Activated T-cell treated with anti-CD3 and anti-CD28 coated beads for 24 hours (primary cell): ENCODE results near the gene CCDC142.

Experiments
- DNase-seq: peaks from one replicate; pipeline ENCODE4 v3.0.0-alpha.2; 2020; ENCODE audit warnings: low read depth

CCDC142 gene, protein sequence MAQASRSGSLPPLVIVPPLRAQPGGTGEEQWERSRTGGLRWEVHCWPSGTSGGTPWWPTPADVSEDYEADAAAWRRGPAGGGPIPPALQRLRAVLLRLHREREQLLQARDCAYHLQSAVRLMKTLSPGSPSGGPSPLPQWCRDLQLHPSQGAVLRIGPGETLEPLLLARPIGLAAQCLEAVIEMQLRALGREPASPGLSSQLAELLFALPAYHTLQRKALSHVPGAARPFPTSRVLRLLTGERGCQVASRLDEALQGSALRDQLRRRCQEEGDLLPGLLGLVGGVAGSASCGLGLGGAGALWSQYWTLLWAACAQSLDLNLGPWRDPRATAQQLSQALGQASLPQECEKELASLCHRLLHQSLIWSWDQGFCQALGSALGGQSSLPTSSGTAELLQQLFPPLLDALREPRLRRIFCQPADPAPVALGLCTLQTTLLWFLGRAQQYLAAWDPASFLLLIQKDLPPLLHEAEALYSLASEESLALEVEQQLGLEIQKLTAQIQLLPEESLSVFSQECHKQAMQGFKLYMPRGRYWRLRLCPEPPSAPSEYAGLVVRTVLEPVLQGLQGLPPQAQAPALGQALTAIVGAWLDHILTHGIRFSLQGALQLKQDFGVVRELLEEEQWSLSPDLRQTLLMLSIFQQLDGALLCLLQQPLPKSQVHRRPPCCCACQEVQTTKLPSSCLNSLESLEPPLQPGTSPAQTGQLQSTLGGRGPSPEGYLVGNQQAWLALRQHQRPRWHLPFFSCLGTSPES

DNA sequence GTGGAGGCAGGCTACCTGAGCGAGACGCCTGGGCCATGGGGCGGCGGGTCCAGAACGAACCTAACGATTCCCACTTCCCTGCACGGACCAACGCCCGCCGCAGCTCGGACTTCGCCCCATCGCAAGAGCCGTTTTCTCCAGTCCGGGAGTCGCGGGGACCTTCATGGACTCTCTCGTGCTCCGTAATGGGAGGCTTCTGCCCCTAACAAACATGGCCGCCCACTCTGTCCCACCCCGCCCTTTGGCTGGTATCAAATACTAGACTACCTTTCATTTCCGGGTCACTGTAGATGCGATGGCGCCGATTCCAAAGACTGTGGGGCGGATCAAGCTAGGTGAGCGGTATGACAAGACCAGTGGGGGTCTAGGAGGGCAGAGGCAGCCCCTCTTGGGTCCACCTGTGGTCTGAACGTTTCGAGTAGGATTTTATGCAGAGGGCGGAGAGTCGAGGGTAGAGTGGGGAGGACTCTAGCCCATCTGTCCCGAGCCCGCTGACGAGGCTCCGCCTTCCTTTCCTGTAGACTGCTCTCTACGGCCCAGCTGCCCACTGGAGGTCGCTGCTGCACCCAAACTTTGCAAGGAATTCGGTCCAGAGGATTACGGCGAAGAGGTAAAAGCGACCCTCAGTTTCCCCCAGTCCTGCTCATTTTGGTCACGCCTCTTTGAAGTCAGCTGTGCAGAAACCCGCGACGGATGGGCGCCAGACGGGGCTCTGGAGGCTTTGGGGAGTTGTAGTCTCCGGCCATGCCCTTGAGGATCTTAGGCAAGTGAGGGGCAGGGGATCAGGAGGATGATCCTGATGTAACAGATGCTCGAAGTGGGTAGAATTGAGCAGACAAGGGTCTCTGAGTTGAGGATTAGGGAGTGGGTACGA is at the start of gene CCDC142, which contains the start of gene TTC31:
CCDC142 (minus strand) TSS at position 198 of the 874 bp plus-strand sequence; CDS start at position 37, 161 bp downstream.
TTC31 (plus strand) TSS at position 281 of the 874 bp plus-strand sequence; CDS start at position 296, 15 bp downstream.
- peak; percentile 90 for DNase-seq

DNA sequence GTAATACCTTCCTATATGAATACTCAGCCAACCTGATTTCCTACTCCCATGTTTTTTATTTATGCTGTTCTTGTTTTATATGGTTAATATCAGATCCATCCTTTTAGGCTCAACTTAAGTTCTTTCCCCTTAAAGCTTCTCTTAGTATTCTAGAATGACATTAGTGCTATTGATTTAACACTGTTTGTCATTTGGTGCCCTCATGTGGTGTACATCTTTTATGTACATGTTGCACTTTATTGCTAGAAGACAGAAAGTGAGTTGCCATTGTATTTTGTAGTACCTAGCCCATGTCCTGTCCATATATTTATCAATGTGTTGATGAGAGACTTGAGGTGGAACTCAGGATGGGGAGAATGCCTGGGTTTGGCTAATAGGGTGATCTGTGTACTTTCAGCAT is 49.4 kb upstream of the CCDC142 start:
- no peak for DNase-seq

DNA sequence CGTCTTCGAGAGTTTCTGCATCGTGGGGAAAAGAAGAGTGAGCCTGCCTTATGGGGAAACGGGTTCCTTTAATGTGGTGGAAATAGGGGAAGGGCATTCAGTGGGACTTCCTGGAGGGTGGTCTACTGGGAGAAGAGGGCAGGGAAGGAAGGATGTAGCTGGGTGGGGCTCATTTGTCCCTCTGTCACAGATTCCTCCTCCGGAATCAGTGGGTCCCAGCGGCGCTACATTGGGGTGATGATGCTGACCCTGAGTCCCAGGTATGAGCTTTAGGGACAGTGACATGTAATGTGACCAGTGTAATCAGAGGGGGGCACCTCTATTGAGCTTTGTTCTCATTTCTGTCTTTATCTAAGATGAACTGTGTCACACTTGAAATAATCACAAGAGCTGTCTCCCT is 48.9 kb upstream of the CCDC142 start:
- DNase-seq, result no peak

DNA sequence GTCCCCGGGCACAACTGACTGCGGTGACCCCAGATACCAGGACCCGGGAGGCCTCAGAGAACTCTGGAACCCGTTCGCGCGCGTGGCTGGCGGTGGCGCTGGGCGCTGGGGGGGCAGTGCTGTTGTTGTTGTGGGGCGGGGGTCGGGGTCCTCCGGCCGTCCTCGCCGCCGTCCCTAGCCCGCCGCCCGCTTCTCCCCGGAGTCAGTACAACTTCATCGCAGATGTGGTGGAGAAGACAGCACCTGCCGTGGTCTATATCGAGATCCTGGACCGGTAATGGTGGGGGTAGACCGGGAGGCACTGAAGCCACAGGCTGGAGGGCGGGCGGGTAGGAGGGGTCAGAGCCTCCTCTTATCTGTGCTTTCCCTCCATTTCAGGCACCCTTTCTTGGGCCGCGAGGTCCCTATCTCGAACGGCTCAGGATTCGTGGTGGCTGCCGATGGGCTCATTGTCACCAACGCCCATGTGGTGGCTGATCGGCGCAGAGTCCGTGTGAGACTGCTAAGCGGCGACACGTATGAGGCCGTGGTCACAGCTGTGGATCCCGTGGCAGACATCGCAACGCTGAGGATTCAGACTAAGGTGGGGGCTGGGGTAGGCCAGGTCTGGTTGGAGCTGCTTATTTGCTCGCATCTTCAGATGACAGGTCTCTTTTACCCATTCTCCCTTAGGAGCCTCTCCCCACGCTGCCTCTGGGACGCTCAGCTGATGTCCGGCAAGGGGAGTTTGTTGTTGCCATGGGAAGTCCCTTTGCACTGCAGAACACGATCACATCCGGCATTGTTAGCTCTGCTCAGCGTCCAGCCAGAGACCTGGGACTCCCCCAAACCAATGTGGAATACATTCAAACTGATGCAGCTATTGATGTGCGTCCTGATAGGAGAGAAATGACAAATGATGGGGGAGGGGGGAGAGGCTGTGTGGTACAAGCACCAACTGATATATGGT is 47.7 kb upstream of the CCDC142 start:
- no peak for DNase-seq

DNA sequence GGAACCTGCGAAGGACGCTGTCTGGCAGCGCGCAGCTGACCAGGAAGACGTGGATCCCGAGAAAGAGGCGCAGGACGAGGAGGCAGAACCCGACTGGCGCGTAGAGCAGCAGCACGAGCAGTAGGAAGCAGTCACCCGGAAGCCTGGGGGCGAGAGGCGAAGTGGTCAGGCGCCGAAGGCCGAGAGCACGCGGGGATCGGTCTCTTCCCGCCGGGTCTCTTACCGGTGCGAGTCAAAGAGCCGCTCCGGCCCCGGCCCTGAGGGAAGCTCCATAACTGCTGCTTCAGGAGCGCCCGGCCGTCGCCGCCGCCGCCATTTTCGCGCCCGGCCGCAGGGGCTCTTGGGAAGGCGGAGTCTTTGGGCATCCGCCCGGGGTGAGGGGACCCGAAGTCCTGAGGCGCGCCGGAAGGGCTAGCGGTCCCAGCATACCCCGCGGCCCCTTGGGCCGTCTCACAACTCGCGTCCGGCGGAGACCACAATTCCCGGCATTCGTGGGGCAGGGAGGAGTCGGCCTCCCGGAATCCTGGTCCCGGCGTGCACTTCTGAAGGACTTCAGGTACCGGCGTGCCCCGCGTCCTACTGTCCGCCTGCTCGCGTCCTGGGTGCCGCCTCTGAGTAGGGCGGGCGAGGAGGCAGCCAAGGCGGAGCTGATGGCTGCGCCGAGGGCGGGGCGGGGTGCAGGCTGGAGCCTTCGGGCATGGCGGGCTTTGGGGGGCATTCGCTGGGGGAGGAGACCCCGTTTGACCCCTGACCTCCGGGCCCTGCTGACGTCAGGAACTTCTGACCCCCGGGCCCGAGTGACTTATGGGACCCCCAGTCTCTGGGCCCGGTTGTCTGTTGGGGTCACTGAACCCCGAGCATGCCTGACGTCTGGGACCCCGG is 46.8 kb upstream of the CCDC142 start, which contains the start of the genes AUP1 and HTRA2:
AUP1 (minus strand) TSS at position 350 of the 882 bp plus-strand sequence; CDS start at position 273, 77 bp downstream.
HTRA2 (plus strand) TSS at position 577 of the 882 bp plus-strand sequence; CDS start at position 651, 74 bp downstream.
- DNase-seq, result peak; percentile 93

DNA sequence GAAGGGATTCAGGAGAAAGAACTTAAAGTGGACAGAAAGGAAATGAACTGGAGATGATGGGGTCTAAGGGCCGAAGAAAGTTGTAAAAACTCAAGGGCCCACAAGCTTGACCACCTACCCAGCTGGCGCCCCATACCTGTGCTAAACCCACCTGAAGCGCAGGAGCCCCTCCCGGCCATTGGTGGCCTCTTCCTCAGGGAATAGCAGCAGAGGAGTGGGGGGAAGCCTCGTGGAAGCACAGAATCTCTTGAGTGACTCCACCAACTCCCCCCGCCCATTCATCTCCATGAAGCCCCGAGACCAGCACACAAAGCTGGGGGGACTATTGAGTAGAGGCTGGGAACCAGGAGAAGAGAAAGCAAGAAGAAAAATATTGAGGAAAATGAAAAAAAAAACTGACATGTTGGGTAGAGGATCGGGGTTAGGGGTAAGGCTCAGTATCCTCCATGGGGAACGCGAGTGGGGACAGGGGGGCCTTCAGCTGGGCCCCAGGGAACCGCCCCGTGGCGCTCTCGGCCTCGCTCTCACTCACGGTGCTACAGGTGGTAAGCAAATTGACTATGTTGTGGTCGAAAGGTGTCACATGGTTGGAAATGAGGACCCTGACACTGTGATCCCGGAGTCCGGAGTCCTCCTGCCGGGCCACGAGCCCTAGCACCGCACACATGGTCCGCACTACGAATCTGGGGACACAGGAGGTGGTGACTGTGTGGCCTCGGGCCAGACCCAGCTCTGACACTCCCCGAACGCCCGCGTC is 46.0 kb upstream of the CCDC142 start:
- DNase-seq, result no peak

DNA sequence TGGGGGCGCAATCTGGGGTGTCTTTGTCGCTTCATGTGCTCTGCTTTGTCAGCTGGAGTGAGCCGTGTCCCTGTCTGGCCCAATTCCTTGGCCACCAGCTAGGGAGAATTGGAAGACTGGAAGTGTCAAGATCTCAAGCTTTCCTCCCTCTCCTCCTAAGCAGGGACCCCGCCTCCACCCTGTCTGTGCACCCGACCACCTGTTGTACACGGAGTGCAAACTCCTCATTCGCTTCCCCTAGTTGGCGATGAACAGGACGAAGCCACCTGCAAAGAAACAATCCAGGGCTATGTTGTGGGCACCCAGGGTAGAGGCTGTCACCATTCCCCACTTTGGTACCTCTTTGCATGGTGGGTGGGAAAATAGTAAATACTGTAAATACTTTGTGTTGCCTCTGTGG is 44.9 kb upstream of the CCDC142 start:
- DNase-seq, result no peak

DNA sequence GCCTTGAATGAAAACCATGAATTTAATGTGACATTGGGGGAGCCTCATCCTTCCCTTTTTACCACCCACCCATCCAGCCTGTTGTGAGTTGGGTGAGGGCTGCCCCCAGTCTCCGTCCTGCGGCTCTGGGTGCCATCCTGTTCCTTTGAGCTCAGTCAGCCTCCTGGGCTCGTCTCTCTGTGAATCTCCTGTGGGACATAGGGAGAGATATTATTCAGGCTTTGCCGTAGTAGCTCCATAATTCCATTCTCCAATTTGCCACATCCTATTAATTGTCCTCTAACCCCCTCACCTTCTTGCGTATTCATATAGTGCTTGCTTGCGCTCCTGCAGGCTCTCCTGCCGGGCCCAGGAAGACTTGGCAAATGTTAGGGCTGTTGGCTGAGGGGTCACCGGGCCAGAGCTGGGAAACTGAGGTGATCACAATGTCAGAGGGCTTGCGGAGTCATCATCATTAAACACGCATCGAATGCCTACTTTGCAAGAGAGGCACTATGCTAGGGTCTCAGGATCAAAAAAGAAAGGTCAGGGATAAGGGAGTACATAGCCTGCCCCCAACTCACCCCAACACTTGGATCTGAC is 43.9 kb upstream of the CCDC142 start:
- no peak for DNase-seq

DNA sequence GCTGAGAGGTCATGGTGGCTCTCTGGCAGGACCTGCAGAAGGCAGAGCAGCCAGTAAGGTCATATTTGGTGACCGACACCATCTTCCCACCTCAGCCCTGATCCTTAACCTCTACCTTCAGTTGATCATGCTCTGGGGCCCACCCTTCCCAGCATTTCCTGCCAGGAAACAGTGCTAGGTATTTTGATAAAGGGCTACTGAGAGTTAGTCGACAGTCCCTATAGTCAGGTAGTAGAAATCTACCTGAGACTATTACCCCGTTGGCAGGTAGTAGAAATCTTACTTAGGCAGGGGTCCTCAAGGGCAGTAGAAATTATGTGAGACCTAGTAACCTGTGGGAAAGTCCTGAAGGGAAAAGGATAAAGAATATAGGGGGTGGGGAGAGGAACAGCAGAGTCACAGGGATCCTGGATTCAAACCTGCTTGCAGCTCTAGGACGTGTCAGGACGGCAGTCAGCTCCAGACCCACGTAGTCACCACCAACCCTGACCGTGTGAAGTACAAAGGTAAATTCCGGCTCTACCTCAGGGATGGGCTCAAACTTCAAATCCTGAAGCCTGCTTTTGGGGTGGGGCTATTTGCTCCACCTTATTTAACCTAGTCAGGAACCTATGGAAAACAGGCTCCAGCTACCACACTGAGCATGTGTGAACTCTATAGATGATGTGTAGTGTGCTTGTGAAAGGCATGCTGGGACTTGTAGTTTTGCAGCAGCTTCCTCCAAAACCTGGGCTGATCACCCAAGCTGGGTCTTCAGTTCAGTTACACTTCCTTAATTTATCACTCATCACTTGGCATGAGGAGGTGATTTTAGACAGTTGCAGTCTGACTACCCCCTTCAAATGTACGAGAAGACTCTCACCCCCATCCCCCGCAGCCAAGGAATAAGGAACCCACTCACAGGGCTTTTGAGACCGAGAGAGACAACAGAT is 43.2 kb upstream of the CCDC142 start, which contains the start of gene DQX1:
DQX1 (minus strand) TSS at position 515 of the 932 bp plus-strand sequence; CDS start at position 13, 502 bp downstream.
- no peak for DNase-seq

DNA sequence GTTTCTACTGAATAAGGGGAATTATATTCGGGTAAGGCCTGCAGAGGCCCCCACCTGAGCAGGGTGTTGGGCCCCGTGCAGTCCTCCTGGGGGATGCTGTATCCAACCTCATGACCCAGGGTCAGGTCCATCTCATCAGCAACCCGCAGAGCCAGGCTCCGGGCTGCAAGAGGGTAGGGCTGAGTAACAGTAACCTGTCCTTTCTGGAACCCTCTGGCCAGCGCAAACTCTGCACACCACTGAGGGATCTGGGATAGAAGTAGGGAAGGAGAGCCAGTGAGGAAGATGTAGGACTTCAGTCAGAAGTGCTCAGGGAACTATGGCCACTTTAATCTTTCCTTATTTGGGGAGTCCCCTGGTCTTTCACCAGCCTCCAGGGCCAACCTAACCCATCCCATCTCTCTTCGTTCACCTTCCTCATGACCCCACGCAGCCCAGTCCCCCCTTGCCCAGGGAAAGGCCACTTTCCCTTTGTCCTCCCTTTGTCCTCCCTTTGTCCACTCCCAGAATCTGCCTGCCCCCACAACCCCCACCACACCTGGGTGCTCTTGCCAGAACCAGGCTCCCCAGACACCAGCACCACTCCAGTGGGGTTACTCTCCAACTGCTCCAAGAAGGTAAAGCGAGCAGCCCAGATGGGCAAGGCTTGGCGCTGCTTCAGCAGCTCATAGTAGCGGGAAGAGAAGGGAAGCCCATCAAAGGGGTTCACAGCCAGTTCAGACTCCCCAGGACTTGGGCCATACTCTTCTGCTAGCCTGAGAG is 42.3 kb upstream of the CCDC142 start:
- no peak for DNase-seq

DNA sequence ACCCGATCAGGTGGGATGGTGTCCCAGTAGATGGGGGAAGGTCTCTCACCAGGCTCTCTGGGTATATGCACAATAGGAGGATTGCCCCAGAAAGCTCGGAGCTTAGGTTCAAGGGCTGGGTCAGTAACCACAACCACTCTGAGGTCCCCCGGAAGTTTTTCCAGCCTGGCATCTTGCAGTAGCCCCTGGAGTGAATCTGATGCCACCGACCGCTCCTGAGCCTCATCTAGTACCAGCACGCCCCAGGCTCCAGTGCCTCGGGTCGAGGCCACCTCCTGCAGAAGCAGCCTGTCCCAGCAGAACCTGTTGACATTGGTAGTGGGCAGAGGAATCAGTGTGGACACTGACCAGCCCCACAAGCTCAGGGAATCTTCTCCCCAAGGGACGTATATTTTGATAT is 41.2 kb upstream of the CCDC142 start:
- no peak for DNase-seq

DNA sequence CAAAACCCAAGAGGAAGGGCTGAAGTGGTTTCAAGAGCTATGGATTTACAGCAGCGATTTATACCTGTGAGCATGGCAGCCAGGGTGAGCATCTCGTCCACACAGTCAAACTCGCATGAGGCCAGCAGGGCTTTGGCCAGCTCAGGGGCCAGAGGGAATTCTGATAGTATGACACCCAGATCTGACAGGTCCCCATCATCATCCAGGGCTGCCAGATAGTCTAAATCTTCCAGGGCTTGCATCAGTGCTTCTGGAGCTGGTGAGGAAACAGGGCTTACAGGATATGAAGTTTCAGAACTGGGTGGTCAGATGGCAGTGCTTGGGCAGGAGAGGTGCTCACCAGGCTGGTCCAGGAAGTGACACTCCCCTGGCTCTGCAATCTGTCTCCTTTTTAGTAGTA is 39.7 kb upstream of the CCDC142 start:
- no peak for DNase-seq

DNA sequence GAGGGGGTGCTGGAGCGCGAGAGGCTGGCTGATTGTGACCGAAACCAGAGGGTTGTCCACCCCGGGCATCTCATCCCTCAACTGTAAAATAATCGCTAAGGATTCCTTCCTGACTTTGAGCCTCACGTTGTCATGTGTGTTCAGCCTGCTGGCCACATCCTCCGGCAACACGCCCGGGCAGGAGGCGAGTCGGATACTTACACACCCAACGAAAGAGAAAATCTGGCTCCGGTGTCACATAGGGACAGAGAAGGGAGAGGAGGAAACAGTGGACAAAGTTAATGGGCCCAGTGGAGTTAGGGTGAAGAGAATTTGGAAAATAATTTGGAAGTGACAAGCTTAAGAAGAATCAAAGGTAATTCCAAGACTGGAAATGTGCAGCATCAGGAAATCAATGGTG is 33.9 kb upstream of the CCDC142 start:
- DNase-seq, result no peak

DNA sequence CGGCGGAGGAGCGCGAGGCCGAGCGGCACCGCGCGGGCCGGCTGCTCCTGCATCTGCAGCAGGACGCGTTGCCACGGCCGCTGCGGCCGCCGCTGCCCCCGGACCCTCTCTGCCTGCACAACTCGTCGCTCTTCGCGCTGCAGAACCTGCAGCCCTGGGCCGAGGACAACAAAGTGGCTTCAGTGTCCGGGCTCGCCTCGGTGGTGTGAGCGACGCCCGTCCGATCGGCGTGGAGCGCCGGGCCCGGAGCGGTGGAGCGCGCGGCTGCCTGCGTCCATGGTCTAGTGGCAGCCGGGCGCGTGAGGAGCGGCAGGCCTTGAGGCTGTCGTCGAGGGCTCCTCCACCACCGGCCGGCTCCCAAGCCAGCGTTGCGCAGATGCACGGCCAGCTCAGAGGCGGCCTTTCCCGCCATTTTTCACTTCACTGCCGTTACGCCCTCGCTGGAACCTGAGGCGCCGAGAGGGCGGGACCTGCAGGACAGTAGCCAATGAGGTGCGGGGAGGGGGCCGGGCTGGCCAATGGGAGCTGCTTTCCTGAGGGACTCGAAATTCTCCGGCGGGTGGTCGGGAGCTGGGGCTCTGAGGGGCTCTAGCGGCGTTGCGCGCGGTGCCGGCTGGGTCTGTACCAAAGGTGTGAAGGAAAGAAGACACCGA is 33.3 kb upstream of the CCDC142 start:
- peak; percentile 72 for DNase-seq

DNA sequence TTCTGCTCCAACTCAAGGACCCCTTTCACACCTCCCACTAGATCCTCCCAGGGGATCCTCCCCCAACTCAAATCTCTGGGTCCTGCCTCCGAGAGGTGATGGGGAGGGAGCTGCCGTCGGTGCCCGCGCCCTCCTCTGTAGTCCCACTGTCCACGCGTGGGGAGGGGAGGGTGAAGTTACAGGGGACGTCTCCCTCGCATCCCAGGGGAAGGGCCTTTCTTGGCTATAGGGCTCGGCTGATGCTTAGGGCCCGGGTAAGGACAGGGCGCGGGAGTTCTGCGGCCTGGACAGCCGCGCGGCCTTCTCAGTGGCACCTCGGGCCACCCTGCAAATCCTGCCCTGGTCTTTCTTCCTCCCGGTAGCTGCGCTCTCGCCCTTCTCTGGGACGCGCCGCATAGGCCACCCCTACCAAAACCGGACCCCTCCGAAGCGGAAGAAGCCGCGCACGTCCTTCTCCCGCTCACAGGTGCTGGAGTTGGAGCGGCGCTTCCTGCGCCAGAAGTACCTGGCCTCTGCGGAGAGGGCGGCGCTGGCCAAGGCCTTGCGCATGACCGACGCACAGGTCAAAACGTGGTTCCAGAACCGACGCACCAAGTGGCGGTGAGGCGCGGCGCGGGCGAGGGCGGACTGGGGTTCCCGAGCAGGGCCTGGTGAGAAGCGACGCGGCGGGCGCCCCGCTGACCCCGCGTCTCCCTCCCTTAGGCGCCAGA is 32.6 kb upstream of the CCDC142 start:
- no peak for DNase-seq
